ENCODE measurements around the gene OARD1.

OARD1 gene

DNA sequence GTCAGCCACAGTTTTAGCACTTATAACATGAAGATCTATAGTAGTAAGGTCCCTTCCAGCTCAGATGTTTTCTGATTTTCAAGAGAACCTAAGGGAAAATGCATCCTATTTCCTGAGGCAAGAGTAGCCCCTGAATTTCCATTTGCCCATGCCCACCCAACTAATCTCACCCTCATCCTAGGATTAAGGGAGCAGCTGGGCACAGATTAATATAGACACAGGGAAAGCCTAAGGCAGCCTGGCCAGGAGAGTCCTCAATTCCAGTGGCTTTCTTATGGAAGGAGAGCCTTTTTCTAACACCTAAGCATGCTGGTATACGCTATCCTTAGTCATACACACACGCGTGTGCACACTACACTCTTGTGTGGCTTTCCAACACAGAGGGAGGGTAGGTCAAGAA, 17.6 kb downstream of the OARD1 start:
- no peak for DNase-seq (ENCODE audit: low read depth, low spot score)
- Histone ChIP-seq H3K4me3 (ENCODE audit: insufficient read length, low read depth) (no peak overlapping the region), H3K9me3 (ENCODE audit: insufficient read depth, low read length) (no peaks in the 10 kb centered on the region), H3K4me1 (ENCODE audit: insufficient read depth, insufficient read length) (no peaks in the 10 kb centered on the region), H3K36me3 (ENCODE audit: insufficient read depth, insufficient read length, low read length) (no peaks in the 10 kb centered on the region), H3K9ac (ENCODE audit: insufficient read length, low read depth) (no peak overlapping the region), H3K27me3 (ENCODE audit: insufficient read depth, insufficient read length) (no peaks in the 10 kb centered on the region)
- TF ChIP-seq SUZ12 (IDR thresholded peaks at IDR 0.05; ENCODE audit: extremely low read depth, insufficient read depth, insufficient read length) (no peak), ZNF274 (IDR thresholded peaks at IDR 0.05; ENCODE audit: low read depth, low read length) (no peak), YY1 (IDR thresholded peaks at IDR 0.05; ENCODE audit: insufficient read depth, insufficient read length) (no peak)

DNA sequence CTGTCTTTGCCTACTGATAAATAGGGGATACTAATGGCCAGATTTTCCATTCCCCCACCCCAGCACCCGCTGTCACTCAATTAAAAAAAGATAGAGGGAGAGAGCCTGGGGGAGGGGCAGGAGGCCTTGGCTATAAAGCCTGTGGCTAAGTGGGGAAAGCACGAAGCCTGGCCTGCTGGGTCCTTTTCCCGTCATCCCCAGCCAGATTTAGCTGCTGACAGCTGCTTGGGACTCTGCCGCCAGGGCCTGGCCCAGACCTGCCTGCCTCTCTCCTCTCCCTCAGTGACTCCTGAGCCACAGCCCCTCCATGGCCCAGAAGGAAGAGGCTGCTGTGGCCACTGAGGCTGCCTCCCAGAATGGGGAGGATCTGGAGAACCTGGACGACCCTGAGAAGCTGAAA, 19.1 kb downstream of the OARD1 start, which contains the start of gene APOBEC2:
Gene APOBEC2 (plus strand): TSS at position 162 of the 400 bp plus-strand sequence. CDS start 146 bp downstream, at position 308.
- H3K27me3 ChIP-seq (ENCODE audit: insufficient read depth, insufficient read length), result no peaks in the 10 kb centered on the region
- H3K4me3 ChIP-seq (ENCODE audit: insufficient read length, low read depth), result no peak within 1 kb of the TSS
- H3K36me3 ChIP-seq (ENCODE audit: insufficient read depth, insufficient read length, low read length), result no peaks in the 10 kb centered on the region
- no peaks in the 10 kb centered on the region for H3K9me3 ChIP-seq (ENCODE audit: insufficient read depth, low read length)
- no peak for TF ChIP-seq SUZ12 (IDR thresholded peaks at IDR 0.05; ENCODE audit: extremely low read depth, insufficient read depth, insufficient read length)
- TF ChIP-seq ZNF274 (IDR thresholded peaks at IDR 0.05; ENCODE audit: low read depth, low read length), result no peak
- TF ChIP-seq YY1 (IDR thresholded peaks at IDR 0.05; ENCODE audit: insufficient read depth, insufficient read length), result no peak
- no peaks in the 10 kb centered on the region for H3K4me1 ChIP-seq (ENCODE audit: insufficient read depth, insufficient read length)
- H3K9ac ChIP-seq (ENCODE audit: insufficient read length, low read depth), result no peak within 1 kb of the TSS
- no peak for DNase-seq (ENCODE audit: low read depth, low spot score)

DNA sequence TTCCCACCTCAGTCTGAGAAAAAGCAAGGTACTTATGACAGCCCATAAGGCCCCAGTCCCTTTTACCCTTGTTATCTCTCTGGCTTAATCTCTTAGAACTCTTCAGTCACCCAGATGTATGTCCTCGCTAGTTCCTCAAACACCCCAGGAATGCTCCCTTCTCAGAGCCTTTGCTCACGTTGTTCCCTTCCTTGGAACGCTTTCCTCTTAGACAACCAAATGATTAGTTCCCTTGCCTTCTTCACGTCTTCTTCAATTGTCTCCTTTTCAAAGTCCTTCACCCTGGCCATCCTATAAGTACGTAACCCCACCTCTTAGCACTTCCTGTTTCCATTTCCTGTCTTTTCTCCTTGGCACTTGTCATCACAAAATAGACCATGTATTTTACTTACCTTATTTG, 20.3 kb downstream of the OARD1 start:
- no peaks in the 10 kb centered on the region for H3K9me3 ChIP-seq (ENCODE audit: insufficient read depth, low read length)
- H3K27me3 ChIP-seq (ENCODE audit: insufficient read depth, insufficient read length), result no peaks in the 10 kb centered on the region
- no peak overlapping the region for H3K4me3 ChIP-seq (ENCODE audit: insufficient read length, low read depth)
- no peaks in the 10 kb centered on the region for H3K36me3 ChIP-seq (ENCODE audit: insufficient read depth, insufficient read length, low read length)
- DNase-seq (ENCODE audit: low read depth, low spot score), result no peak
- H3K9ac ChIP-seq (ENCODE audit: insufficient read length, low read depth), result no peak overlapping the region
- TF ChIP-seq SUZ12 (IDR thresholded peaks at IDR 0.05; ENCODE audit: extremely low read depth, insufficient read depth, insufficient read length) (no peak), YY1 (IDR thresholded peaks at IDR 0.05; ENCODE audit: insufficient read depth, insufficient read length) (no peak), ZNF274 (IDR thresholded peaks at IDR 0.05; ENCODE audit: low read depth, low read length) (no peak)
- H3K4me1 ChIP-seq (ENCODE audit: insufficient read depth, insufficient read length), result no peaks in the 10 kb centered on the region

DNA sequence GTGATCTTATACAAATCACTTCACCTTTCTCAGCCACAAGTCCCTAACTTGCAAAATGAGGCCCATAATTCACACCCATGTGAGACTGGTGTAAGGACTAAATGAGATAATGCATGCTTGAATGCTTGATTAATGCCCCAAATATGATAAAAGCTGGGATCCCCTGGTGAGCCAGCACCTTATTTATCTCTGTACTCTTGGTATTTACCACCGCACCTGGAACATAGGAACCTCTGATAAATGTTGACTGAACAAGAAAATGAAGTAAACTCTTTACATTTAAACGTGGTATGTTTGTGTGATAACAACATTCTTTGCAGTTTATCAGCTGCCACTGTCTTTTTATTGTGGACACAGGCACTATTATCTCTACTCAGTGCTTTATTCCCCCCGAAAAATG, 21.6 kb downstream of the OARD1 start:
- H3K9ac ChIP-seq (ENCODE audit: insufficient read length, low read depth), result no peak overlapping the region
- no peaks in the 10 kb centered on the region for H3K27me3 ChIP-seq (ENCODE audit: insufficient read depth, insufficient read length)
- H3K4me3 ChIP-seq (ENCODE audit: insufficient read length, low read depth), result no peak overlapping the region
- no peaks in the 10 kb centered on the region for H3K36me3 ChIP-seq (ENCODE audit: insufficient read depth, insufficient read length, low read length)
- no peaks in the 10 kb centered on the region for H3K9me3 ChIP-seq (ENCODE audit: insufficient read depth, low read length)
- no peak for TF ChIP-seq YY1 (IDR thresholded peaks at IDR 0.05; ENCODE audit: insufficient read depth, insufficient read length)
- peaks cover under 1% of the 10 kb centered on the region for H3K4me1 ChIP-seq (ENCODE audit: insufficient read depth, insufficient read length)
- DNase-seq (ENCODE audit: low read depth, low spot score), result no peak

DNA sequence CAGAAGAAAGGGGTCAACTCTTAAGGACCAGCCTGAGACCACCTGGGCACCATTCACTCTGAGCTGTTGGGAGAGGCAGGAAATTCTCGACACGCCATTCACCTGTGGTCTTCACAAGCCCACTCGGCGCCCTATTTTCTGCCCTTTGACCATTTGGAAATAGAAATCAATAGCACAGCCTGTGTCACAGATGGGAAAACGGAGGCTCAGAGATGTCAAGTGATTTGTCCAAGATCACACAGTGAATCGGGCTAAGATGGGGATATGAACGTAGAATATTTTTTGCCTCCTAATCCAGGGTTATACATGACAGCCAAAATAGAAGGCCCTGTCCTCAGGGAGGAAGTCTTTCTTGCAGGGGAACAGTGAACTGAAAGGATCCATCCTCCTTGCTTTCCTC, 22.2 kb downstream of the OARD1 start:
- H3K9me3 ChIP-seq (ENCODE audit: insufficient read depth, low read length), result no peaks in the 10 kb centered on the region
- peaks cover 2% of the 10 kb centered on the region for H3K4me1 ChIP-seq (ENCODE audit: insufficient read depth, insufficient read length)
- no peak overlapping the region for H3K4me3 ChIP-seq (ENCODE audit: insufficient read length, low read depth)
- H3K27me3 ChIP-seq (ENCODE audit: insufficient read depth, insufficient read length), result no peaks in the 10 kb centered on the region
- no peak for DNase-seq (ENCODE audit: low read depth, low spot score)
- H3K36me3 ChIP-seq (ENCODE audit: insufficient read depth, insufficient read length, low read length), result no peaks in the 10 kb centered on the region
- H3K9ac ChIP-seq (ENCODE audit: insufficient read length, low read depth), result no peak overlapping the region
- TF ChIP-seq ZNF274 (IDR thresholded peaks at IDR 0.05; ENCODE audit: low read depth, low read length), result no peak
- TF ChIP-seq YY1 (IDR thresholded peaks at IDR 0.05; ENCODE audit: insufficient read depth, insufficient read length), result no peak
- TF ChIP-seq SUZ12 (IDR thresholded peaks at IDR 0.05; ENCODE audit: extremely low read depth, insufficient read depth, insufficient read length), result no peak

DNA sequence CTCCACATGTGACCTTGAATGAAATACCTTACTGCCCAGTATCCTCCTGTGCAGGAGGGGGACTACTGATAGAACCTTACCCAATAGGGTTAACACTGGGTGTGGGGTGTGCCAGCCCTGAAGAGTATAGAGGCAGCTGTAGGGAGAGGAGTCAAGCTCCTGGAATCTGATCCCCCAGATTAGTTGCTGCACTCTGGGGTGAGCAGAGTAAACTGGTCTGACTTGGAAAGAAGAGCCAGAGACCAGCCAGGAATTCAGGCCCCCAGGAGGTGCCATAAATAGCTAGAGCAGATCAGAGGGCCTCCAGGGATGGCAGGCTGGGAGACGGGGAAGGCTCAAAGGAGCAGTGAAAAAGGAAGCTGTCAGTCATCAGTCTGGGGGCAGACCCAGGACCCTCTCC, 22.6 kb downstream of the OARD1 start:
- Histone ChIP-seq H3K4me1 (ENCODE audit: insufficient read depth, insufficient read length) (peaks cover 2% of the 10 kb centered on the region), H3K4me3 (ENCODE audit: insufficient read length, low read depth) (no peak overlapping the region), H3K9me3 (ENCODE audit: insufficient read depth, low read length) (no peaks in the 10 kb centered on the region), H3K9ac (ENCODE audit: insufficient read length, low read depth) (no peak overlapping the region), H3K27me3 (ENCODE audit: insufficient read depth, insufficient read length) (no peaks in the 10 kb centered on the region), H3K36me3 (ENCODE audit: insufficient read depth, insufficient read length, low read length) (no peaks in the 10 kb centered on the region)
- no peak for DNase-seq (ENCODE audit: low read depth, low spot score)
- TF ChIP-seq YY1 (IDR thresholded peaks at IDR 0.05; ENCODE audit: insufficient read depth, insufficient read length) (no peak), SUZ12 (IDR thresholded peaks at IDR 0.05; ENCODE audit: extremely low read depth, insufficient read depth, insufficient read length) (no peak), ZNF274 (IDR thresholded peaks at IDR 0.05; ENCODE audit: low read depth, low read length) (no peak)

DNA sequence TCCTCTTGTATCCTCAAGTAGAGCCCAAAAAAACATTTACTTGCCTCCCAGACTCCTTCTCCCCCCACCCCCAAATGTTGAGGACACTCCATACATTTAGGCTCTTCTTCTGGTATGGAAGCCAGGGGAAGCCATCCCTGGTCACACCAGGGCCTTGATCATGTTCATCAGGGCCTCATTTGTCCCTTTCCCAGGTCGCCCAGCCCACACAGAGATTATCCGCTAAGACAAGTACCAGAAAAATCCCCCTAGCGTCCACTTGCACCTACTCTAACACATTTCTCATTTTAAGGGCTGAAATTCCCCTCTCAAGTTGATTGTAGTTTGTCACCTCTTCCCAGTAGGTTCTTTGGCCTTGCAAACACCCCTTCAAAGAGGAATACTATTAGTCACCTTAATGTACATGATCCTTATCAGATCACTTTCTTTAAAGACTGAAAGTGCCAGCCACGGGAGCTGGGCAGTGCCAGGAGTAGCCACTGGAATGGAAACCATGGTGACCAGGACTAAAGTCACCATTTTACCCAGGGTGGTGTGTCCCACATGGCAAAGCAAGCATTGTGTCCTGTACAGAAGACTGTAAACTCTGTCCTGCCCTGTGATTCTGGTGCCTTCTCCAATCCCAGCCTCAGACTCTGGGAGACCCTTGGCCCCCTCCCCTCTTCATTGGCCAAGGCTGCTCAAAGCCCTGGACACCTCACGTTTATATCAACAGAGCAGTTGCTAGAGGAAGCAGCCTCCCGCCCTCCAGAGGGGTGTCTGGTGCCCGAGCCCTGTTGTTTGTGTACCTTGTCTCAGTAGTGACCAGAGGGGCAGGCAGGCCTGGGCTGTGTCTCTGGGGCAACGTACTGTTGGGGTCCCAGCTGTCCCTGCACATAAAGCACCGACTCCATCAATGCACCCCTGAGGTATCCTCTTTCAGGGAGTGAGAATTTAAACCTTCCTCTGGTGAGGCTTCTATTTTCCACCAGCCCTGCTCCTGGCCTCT, 24.1 kb downstream of the OARD1 start:
- no peak for DNase-seq (ENCODE audit: low read depth, low spot score)
- H3K9ac ChIP-seq (ENCODE audit: insufficient read length, low read depth), result no peak overlapping the region
- H3K4me3 ChIP-seq (ENCODE audit: insufficient read length, low read depth), result no peak overlapping the region
- H3K4me1 ChIP-seq (ENCODE audit: insufficient read depth, insufficient read length), result peaks cover 2% of the 10 kb centered on the region
- TF ChIP-seq ZNF274 (IDR thresholded peaks at IDR 0.05; ENCODE audit: low read depth, low read length) (no peak), YY1 (IDR thresholded peaks at IDR 0.05; ENCODE audit: insufficient read depth, insufficient read length) (no peak), SUZ12 (IDR thresholded peaks at IDR 0.05; ENCODE audit: extremely low read depth, insufficient read depth, insufficient read length) (no peak)
- H3K27me3 ChIP-seq (ENCODE audit: insufficient read depth, insufficient read length), result no peaks in the 10 kb centered on the region
- H3K36me3 ChIP-seq (ENCODE audit: insufficient read depth, insufficient read length, low read length), result no peaks in the 10 kb centered on the region
- no peaks in the 10 kb centered on the region for H3K9me3 ChIP-seq (ENCODE audit: insufficient read depth, low read length)
